Heart left ventricle (tissue), 13 donors: ENCODE data around the gene AEBP1.

Source experiments
- CTCF ChIP-seq, 12 donors: fragments of 200-600 bp; sonication (generic) in 4 of 12; IDR thresholded peaks; one replicate each; pipeline versions ENCODE4 v1.5.0 to v1.8.0; 2018 to 2022; ENCODE audit warnings: antibody characterized with exemption in 12 of 12, mild to moderate bottlenecking in 5 of 12
- POLR2A ChIP-seq, 2 donors: fragments of 450-650 bp; IDR thresholded peaks; one replicate each; pipeline ENCODE4 v1.6.1; 2017; ENCODE audit warnings: antibody characterized with exemption in 2 of 2, mild to moderate bottlenecking in 2 of 2, moderate library complexity in 2 of 2
- donor health status: ischemic (EF 13 %, LVEDD 7.1; RV severe dilation, severe dysfunction).
- donor health status: DM: no; HTN: yes; CAD: no.
- donor health status: DM: no; HTN: no; CAD: no.
- donor health status: ischemic (EF 25% LVEDD 6.9; RV normal size, moderate dysfunction).
- donor health status: ischemic (EF 25% LVEDD 5.7; RV mildly dilated, moderate dysfunction).
- donor health status: ischemic (EF 35%, LVEDD 5.7; RV mildly dilated, moderate dysfunction).
- donor health status: nonischemic (EF 11% LVEDD 7.7; RV severe dilation, severe dysfunction).
- donor health status: DM: yes; HTN: yes; CAD: no.
- donor health status: PGD.
- donor health status: ischemic (EF 29% LVEDD 5.4; RV normal size, mild dysfunction).
- donor health status: nonischemic (EF 23%, LVEDD 6.1; RV moderate dilation, normal function).

DNA sequence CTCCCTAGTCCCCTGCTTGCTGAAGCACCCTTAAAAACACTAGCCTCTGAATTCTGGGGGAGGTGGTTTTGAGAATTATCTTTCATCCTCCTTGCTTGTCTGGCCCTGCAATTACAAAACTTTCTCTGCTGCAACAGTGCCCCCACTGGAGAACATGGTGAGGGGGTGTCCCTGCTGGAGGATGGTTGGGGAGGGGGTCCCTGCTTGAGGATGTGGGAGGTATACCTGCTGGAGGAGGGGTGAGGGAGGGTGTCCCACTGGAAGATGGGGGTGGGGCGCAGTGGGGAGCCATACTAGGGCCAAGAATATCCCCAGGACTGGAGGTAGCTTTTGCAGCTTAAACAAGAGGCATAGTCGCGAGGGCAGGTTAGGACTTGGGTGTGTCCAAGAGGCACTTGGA lies 18.6 kb upstream of the AEBP1 start:
- TF ChIP-seq POLR2A (IDR thresholded peaks at IDR 0.05) (no peak), CTCF (IDR thresholded peaks at IDR 0.05) (peak in 1 of 12 donors; percentile 8)
